HuH-7 (cell line): Measurements from ENCODE around the gene NKAIN4.
"Not testable (repeated sequence)": the region's sequence is repeated elsewhere in the genome, so short reads cannot be mapped to it uniquely, and the experiment has no call there.

Source experiments
- DNase-seq: peaks from one replicate; pipeline ENCODE4 v3.0.0; 2011; ENCODE audit warnings: low spot score

NKAIN4 gene

DNA sequence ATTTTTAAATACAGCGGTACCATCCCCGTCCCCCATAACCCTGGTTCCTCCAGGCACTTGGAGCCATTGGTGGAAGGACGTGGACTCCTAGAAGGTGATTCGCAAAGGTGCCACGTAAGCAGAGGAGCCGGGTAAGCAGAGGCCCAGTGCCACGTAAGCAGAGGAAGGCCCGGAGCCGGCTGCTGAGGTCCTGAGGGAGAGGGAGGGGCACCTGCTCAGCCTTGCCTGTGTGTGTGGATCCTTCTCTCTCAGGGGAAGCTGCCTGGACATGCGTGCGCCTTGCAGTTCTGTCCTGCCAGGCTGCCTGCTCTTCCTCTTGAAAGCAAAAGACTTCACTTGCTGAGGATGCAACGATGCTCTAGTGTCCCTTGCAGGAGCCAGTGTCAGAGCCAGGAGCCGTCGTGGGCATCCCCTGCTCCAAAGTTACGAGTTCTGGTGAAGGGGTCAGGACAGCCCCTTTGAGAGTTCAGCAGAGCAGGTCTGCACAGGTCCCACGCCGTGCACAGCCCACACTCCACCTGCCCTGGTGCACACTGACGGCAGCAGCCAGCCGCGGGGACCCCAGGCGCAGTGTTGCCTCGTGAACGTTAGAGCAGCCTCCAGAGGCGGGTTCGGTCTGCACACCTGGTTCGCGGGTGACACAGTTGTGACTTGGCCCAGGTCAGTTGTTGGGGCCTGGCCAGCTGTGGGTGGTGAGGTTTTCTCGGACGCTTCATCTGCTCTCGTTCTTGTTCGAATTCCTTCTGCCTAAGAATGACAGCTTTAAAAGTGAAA lies 1.9 kb upstream of the NKAIN4 start:
- no peak for DNase-seq

DNA sequence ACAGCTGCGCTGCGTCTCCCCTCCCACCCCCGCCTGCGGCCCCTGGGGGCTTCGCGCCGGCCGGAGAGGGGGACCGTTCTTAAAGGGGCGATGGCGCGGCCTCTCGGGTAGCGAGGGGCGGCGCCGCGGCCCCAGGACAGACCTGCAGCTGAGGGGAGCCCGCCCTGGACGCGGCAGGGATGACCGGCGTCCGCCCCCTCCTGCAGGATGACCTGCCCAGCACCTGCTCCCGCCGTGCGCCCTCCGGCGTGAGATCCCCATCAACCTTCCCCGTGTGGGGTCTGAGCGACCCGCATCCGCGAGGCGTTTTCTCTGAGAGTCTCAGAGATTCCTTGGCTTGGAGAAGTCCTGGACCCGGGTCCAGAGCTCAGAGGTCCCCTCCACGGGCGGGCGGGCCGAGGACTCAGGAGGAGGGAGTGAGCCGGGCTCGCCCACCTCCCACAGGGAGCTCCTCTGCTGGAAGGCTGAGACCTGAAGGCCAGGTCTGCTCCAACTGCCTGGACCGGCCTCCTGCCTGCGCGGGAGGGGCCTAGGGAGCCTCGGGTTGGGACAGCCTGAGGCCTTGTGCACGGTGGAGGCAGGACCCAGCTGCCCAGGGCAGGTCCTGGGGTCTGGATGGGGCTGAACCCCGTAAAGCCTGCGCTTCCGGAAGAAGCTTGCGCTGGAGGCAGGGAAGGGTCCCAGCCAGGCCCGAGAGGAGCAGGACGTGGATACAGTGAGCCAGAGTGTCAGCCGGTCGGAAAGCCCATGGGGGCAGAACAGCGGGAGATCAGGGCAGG lies 532 bp upstream of the NKAIN4 start:
- DNase-seq, result peak; percentile 76

DNA sequence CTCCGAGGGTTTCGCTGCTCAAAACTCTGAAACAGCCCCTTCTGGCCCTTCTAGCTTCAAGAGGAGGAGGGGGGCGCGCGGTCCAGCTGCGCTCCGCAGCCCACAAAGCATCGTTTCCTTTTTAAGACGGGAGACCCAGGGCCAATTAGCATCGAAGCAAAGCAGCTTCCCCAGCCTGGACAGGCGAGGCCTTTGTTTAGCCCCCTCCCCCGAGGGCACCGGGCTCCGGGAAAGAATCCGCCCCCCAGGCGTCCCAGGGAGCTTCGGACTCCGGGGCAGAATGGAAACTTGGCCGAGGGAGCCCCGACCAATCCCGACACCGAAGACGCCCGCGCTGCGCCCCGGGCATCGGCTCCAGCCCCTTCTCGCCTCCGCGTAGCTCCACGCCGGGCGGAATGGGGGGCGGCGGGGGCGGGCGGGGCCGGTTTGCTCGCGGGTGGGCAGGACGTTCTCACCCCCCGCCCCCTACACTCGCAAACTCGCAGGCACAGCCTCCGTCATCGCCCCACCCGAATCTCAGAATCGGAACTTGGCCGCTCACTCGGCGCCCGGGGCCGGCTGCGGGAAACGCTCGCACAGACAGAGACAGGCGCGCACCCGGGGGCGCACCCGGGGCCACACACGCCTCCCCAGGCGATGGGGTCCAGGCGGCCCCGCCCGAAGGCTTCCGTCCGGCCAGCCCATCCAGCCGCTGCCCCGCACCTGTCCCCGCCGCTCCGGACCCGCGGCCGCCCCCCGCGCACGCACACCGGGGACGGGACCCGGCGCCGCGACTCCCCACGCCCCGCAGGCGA lies 628 bp downstream of the NKAIN4 start:
- DNase-seq, result no peak

DNA sequence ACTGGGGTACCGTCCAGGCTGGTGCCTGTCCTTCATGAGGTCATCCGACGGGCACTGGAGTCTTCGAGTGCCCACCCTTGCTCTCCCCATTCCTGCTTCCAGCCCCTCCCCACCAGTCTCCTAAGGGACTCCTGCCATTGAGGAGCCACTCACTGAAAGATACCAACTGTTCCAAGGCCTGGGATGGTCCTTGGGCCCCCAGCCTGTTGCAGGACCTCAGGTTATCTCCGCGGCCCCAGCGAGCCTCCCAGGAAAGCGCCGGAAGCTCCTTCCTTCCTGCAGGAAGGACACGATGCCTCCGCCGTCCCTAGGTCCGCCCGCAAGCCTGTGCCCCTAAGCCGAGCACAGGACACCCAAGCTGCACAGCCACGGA lies 1.2 kb downstream of the NKAIN4 start:
- no peak for DNase-seq

DNA sequence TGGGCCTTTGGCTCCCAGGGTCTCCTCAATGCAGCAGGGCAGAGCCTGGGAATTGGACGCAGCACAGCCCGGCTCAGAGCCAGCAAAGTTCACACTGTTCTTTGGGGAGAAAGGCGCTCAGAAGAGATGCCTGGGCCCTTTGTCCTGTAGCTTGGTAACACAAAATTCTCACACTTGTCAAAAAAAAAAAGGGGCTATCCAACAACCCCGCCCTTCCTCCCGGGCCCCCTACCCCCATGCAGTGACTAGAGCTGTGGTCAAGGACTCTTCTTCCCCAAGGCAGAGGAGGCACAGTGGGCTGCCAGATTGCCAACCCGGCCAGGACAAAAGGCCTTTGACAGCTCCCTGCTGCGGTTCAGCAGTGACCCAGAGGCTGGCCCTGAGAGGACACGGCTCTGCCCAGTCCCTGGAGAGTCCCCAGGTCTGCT lies 2.0 kb downstream of the NKAIN4 start:
- DNase-seq, result no peak

DNA sequence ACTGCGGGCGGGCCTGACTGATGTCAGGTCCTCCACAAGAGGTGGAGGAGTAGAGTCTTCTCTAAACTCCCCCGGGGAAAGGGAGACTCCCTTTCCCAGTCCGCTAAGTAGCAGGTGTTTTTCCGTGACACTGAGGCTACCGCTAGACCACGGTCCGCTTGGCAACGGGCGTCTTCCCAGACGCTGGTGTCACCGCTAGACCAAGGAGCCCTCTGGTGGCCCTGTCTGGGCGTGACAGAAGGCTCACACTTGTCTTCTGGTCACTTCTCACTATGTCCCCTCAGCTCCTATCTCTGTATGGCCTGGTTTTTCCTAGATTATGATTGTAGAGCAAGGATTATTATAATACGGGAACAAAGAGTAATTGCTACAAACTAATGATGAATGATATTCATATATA lies 2.9 kb downstream of the NKAIN4 start:
- not testable (repeated sequence) for DNase-seq

DNA sequence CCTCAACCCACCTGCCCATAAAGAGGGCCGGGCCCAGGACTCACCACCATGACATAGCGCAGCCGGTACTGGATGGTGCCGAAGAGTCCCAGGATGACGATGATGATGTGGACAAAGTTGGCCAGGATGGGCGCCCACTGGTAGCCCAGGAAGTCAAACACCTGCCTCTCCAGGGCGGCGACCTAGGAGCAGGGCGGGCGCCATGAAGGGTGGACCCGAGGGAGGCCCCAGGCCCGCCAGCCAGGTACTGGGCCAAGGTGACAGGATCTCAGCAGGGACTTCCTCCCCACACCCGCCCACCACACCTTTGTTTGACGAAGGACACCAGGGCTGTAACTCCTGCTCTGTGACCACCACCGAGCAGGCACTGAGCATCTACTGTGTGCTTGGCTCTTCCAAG lies 4.4 kb downstream of the NKAIN4 start:
- DNase-seq, result no peak

DNA sequence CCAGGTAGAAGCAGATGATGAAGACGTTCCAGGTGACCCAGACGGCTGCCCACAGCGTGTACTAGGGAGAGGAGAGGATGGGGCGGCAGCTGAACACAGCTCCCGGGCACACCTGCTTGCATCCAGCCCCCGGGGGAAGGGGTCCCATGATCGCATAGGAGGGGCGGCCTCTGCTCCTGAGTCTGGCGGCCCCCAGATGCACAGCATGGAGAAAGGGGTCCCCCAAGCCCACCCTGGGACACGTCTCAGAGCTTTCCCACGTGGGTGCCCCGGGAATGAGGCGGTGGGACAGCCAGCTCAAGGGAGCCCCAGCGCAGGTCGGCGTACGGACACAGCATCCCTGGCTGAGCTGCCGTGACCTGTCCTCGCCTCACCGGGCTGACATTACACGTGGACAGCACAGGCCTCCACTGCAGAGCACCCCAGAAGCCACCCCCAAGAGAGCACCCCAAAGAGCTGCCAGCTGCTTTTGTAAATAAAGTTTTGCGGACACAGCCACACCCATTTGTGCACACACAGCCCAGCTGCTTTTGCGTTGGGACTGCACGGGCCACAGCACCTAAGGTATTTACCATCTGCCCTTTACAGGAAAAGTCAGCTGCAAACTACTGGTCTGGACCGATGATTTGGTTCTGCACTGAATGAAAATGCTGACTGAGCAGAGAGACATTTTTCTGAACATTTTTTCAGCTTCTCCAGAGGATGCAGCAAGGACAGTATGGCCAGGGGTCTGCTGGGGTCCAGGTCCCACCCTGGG lies 5.2 kb downstream of the NKAIN4 start:
- DNase-seq, result no peak

DNA sequence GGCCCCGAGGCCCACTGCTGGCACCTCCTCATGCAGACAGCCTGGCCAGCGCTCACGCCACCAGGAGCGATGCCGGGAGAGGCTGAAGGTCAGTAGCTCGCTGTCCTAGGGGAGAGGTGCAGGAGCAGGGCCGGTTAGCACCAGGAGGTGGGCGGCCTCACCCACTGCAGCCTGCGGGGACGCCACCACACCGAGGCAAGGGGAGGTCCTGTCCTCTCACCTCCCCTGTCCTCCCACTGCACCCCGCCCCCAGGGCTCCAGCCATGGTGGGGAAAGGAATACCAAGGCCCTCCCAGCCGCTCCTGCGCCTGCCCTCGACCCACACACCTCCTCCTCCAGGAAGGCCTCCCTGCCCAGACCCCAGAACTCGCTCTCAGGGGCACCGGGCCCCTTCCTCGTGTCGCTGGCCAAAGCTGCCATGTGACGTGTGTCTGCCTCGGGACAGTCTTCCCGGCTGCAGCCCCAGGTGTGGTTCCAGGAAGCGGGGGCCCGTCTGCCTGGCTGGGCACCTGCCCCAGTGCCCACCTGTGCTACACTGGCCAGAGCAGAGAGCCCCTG lies 6.5 kb downstream of the NKAIN4 start:
- DNase-seq, result no peak

DNA sequence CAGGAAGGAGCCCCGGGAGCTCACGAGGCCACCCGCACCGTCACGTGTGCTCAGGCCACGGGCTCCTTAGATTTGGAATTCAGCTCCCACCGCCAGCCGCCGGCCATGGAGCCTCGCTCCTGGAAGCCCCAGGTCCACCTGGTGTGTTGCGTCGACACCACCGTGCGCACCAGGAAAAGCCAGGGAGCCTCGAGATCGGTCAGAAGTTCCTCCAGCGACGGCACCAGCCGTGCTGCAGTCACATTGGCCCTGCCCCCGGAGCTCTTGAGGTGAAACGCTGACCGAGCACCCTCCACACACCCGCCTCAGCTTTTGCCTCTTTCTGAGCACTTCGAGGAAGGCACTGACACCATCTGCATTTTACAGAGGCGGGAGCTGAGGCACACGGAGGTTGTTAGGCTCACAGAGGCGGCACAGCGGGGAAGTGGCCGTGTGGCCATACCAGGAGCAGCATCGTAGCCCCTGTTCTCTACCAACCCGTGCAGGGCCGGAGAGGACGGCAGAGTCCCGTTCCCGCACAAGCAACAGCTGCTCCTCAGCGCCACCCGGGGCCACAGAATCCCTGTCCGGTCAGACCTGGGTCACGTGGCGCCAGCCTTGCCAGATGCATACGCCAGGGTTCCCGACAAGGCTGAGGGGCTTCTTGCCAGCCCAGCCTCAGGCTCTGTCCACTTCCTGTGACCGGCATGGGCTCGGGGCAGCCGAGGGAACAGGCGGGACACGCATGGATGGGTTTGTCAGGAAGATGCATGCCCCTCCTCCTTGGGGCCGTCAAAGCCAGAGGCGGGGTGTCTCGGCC lies 7.6 kb downstream of the NKAIN4 start:
- no peak for DNase-seq

DNA sequence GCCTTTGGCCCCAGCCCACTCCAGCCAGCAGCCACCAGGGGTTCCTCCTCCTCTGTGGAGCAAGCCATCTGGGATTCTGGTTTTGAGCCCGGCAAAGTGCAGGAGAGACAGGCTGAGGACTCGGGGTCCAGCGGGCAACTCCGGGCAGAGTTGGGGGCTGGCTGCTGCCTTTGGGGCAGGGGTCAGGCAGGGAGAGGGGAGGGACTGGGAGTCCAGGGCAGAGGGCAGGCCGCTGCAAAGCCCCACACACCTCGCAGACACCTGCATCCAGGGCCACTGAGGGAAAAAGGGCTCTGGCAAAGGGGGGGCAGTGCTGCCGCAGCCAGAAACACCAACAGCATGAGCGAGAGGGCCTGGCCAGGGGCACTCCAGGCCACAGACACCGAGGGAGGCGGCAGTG lies 9.8 kb downstream of the NKAIN4 start:
- DNase-seq, result no peak

DNA sequence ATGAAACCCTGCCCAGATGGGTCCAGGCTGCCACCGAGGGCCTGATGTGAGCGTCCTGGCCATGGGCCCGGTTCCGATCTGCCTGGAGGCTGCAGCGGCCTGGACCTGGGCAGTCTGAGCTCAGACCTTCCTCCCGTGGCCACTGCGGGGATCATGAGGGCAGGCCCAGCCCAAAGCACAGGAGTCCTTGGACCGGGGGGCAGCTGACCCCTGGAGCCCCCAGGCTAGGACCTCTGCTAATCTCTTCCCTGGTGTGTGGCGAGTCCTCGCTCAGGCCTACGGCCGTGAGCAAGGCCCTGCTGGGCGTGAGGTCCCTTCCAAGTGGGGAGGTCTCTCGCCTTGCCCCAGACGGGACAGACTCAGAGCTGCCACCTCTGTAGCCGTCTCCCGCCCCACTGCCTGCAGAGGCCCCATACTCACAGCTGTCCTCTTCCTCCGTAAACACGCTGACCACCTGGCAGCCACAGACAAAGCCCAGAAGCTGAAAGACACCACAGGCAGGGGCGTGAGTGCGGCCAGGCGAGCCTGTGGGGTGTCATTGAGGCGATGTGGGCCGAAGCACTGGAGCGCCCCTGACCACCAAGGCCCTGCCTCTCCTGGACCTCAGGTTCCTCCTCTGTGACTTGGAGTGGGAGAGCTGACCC lies 10.5 kb downstream of the NKAIN4 start:
- DNase-seq, result no peak

DNA sequence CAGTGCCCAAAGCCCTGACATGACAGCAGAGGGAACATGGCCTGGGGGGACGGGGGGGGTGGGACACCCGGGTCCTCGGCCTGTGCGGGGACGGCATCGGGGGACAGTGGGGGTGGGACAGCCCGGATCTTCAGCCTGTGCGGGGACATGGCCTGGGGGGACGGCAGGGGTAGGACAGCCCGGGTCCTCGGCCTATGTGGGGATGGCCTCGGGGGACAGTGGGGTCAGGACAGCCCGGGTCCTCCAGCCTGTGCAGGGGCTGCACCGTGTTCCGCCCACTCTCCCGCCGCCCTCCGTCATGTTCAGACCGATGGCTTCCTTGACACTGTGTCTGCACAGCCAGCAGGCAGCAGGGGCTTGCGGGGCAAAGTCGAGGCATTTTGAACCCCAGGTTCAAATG lies 11.5 kb downstream of the NKAIN4 start:
- no peak for DNase-seq

DNA sequence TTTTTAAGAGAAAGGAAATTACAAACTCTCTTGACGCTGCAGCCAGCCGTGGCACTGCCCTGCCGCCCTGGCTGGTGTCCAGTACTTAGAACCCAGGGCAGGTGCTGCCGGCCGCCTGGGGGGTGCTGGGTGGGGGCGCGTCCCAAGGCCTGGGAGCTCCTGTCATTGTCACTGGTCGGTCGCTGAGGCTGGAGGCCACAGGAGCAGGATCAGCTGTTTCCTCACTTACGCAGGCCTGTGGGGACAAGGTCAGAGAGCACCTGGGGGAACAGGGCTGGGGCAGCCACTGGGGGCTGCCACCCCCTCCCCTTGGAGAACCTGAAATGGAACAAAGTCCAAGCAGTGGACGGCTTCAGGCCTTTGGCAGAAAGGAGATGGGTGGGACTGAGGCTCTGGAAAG lies 13.0 kb downstream of the NKAIN4 start:
- no peak for DNase-seq

DNA sequence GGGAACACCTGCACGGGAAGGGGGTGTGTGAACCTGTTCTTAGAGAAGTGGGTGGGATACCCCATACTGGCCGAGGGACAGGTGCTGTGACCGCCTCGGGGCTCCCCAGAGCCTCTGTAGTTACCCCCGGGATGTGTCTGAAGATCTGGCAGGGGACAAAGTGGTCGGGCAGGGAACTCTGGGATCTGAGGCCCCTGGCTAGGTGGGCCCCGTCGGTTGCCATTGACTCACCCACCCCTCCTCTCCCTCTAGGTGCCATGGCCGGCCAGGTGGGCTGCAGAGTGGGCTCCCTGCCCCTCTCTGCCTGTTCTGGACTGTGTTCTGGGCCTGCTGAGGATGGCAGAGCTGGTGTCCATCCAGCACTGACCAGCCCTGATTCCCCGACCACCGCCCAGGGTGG lies 14.3 kb downstream of the NKAIN4 start:
- DNase-seq, result no peak

DNA sequence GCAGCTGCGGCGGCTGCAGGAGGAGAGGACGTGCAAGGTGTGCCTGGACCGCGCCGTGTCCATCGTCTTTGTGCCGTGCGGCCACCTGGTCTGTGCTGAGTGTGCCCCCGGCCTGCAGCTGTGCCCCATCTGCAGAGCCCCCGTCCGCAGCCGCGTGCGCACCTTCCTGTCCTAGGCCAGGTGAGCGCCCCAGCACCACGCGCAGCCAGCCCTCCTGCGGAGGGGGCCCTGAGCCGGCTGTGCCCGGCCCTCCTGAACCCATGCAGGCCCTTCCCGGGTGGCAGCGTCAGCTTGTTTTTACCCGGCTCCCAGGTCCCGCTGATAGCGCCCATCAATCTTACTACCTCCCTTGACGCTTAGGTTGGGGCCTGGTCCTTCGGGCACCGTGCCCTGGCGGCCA lies 14.8 kb downstream of the NKAIN4 start:
- DNase-seq, result no peak

DNA sequence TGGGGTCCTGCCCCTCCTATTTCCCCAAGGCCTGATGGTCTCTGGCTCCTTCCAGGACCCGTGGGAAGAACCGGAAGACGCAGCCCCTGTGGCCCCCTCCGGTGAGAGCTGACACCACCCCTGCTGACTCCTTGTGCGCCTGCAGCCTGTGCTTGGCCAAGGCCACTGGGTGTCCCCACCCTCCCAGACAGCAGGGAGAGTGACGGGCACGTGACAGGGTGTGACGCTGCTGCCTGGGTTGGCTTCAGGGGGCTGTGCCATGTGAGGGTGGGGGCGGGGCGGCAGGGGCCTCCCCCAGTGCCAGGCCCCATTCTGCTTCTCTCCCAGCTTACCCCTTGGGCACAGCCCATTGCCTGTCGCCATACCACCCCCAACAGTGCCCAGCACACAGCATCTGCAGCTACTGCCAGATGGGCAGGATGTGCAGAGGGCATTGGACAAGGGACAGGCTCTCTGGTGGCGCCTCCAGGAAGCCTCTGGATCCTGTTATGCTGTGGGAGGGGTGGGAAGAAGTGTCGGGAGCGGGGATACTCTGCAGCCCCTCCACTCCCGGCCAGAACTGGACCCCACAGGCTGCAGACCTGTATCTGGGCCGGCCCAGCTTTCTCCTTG lies 15.6 kb downstream of the NKAIN4 start:
- DNase-seq, result no peak

DNA sequence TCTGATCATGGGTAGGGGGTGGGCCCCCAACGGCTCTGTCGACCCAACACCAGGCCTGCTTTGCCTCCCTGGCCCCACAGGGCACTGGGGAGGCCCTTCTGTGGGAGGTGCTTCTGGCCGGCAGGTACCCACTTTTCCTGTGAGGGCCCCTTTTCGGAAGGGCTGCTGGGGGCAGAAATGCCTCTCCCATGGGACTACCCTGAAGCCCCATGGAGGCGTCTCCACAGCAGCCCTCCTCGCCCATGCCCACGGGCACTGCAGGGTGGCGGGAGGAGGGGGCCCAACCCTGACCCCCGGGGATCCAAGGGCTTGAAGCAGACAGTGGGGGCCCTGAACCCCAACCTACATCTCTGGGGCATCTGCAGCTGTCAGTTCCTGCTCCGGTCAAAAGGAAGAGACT lies 16.2 kb downstream of the NKAIN4 start:
- DNase-seq, result no peak

DNA sequence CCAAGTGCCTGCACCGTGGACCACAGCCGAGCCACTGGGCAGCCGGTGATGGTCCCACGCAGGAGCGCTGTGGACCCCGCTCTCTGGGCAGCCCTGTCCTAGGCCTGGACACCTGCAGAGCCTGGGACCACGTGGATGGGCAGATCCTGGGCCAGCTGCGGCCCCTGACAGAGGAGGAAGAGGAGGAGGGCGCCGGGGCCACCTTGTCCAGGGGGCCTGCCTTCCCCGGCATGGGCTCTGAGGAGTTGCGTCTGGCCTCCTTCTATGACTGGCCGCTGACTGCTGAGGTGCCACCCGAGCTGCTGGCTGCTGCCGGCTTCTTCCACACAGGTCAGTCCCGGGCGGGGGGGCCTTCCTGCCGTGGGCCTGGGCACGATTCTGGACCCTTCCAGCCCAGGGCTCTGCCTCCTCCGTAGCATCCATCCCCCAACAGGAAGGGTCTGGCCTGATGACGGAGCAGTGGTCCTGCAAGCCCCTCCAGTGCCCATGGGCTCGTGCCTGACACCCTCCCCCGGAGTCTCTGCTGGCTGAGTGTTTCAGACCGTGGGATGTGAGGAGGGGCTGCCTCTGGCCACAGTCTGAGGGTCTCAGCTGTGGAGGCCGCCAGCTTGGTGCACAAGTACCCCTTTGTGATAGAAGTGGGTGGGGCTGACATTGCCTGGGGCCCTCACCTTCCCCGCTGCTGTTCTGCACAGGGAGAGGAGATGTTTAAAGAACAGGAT lies 18.0 kb downstream of the NKAIN4 start:
- DNase-seq, result no peak
